Measurements from ENCODE around the gene CREB3L2.

CREB3L2 gene

DNA sequence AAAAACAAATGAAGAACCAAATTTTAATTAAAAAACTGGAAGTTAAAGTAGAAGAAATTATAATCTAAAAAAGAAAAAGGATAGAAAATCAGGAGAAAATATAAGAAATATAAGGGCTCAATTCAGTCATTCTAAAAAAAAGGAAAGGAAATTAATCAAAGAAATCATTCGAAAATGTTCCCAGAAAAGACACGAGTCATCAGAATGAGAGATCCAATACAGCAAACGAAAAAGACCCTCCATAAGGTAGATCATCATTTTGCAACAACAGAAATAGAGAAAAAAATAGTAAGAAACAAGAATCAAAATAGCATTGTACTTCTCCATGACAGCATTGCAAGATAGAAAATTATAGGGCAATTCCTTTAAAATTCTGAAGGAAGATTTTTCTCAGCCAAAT lies 132.6 kb downstream of the CREB3L2 start:
- CTCF ChIA-PET = no interaction called here
- Histone ChIP-seq H3K36me3 (ENCODE audit: control insufficient read depth in 2 of 2, insufficient read depth in 1 of 2, low read length in 2 of 2) (peaks cover 0 to 29% of the 10 kb centered on the region in 2 experiments; a peak in 1 of 3 replicates), H3K4me1 (ENCODE audit: control insufficient read depth, insufficient read depth, low read length) (no peaks in the 10 kb centered on the region), H3K4me3 (ENCODE audit: low read depth, low read length) (no peak overlapping the region), H3K27ac (ENCODE audit: extremely low read depth, low read depth, low read length) (no peak overlapping the region), H3K9me3 (ENCODE audit: control insufficient read depth, insufficient read depth, low read depth, low read length) (no peaks in the 10 kb centered on the region)
- POLR2A ChIA-PET = no interaction called here
- TF ChIP-seq ZNF701 (tag by site-specific recombination; IDR thresholded peaks at IDR 0.05) = no peak
- TF ChIP-seq GLI4 (tag by site-specific recombination; IDR thresholded peaks at IDR 0.05) = no peak
- no peak for TF ChIP-seq BCL11A (tag by site-specific recombination; IDR thresholded peaks at IDR 0.05; ENCODE audit: low read depth)
- no peak for TF ChIP-seq ZNF513 (tag by site-specific recombination; IDR thresholded peaks at IDR 0.05)
- no peak for TF ChIP-seq ZNF654 (tag by site-specific recombination; IDR thresholded peaks at IDR 0.05; ENCODE audit: low read depth)
- no peak for TF ChIP-seq ZNF621 (tag by site-specific recombination; IDR thresholded peaks at IDR 0.05)
- no peak for TF ChIP-seq ZNF791 (tag by site-specific recombination; IDR thresholded peaks at IDR 0.05)
- no peak for TF ChIP-seq ZSCAN23 (tag by site-specific recombination; IDR thresholded peaks at IDR 0.05)
- no peak for TF ChIP-seq KLF8 (tag by site-specific recombination; IDR thresholded peaks at IDR 0.05)
- no peak for TF ChIP-seq ZNF350 (tag by site-specific recombination; IDR thresholded peaks at IDR 0.05)
- no peak for TF ChIP-seq ZNF292 (tag by site-specific recombination; IDR thresholded peaks at IDR 0.05; ENCODE audit: borderline replicate concordance, low read depth)
- TF ChIP-seq PATZ1 (tag by site-specific recombination; IDR thresholded peaks at IDR 0.05) = no peak
- no peak for TF ChIP-seq ZNF324 (tag by site-specific recombination; IDR thresholded peaks at IDR 0.05)
- TF ChIP-seq ZEB2 (tag by site-specific recombination; IDR thresholded peaks at IDR 0.05) = no peak
- TF ChIP-seq, protein P1, sequence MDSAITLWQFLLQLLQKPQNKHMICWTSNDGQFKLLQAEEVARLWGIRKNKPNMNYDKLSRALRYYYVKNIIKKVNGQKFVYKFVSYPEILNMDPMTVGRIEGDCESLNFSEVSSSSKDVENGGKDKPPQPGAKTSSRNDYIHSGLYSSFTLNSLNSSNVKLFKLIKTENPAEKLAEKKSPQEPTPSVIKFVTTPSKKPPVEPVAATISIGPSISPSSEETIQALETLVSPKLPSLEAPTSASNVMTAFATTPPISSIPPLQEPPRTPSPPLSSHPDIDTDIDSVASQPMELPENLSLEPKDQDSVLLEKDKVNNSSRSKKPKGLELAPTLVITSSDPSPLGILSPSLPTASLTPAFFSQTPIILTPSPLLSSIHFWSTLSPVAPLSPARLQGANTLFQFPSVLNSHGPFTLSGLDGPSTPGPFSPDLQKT (IDR thresholded peaks at IDR 0.05; ENCODE audit: borderline replicate concordance, low read depth, low read length) = no peak
- TF ChIP-seq ZNF548 (tag by site-specific recombination; IDR thresholded peaks at IDR 0.05) = no peak

DNA sequence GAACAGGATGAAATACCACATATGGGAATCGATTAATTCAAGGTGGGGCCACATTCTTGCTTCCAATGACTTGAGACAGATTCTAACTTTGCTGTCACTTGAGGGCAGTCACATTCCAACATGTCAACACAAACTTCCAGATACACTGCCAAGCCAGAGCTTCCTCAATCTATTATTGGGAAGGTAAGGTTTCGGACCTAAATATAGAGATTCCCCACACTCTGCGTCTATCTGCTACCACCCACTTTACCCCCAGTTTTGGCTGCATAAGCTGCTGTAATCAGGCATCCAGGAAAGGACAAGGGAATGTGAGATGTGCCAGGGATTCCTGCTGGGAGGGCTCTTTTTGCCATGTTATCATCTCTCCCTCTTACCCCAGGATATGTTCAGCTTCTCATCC lies 134.6 kb downstream of the CREB3L2 start:
- POLR2A ChIA-PET = no interaction called here
- no peaks in the 10 kb centered on the region for H3K9me3 ChIP-seq (ENCODE audit: control insufficient read depth, insufficient read depth, low read depth, low read length)
- H3K4me1 ChIP-seq (ENCODE audit: control insufficient read depth, insufficient read depth, low read length) = no peaks in the 10 kb centered on the region
- no peak overlapping the region for H3K27ac ChIP-seq (ENCODE audit: extremely low read depth, low read depth, low read length)
- no peak overlapping the region for H3K4me3 ChIP-seq (ENCODE audit: low read depth, low read length)
- H3K36me3 ChIP-seq (ENCODE audit: control insufficient read depth in 2 of 2, insufficient read depth in 1 of 2, low read length in 2 of 2) = peaks cover 0 to 30% of the 10 kb centered on the region in 2 experiments; a peak in 1 of 3 replicates
- CTCF ChIA-PET = interaction anchor here (1.0 kb wide), 2 partner anchors 32 to 251 kb away, joined by 3 read pairs; no protein-coding TSS in a partner anchor
- TF ChIP-seq OVOL3 (tag by site-specific recombination; IDR thresholded peaks at IDR 0.05) = no peak
- no peak for TF ChIP-seq GLIS2 (tag by site-specific recombination; IDR thresholded peaks at IDR 0.05)
- no peak for TF ChIP-seq ZNF221 (tag by site-specific recombination; IDR thresholded peaks at IDR 0.05; ENCODE audit: borderline replicate concordance)
- no peak for TF ChIP-seq ZNF248 (tag by site-specific recombination; IDR thresholded peaks at IDR 0.05)
- TF ChIP-seq, protein P2, sequence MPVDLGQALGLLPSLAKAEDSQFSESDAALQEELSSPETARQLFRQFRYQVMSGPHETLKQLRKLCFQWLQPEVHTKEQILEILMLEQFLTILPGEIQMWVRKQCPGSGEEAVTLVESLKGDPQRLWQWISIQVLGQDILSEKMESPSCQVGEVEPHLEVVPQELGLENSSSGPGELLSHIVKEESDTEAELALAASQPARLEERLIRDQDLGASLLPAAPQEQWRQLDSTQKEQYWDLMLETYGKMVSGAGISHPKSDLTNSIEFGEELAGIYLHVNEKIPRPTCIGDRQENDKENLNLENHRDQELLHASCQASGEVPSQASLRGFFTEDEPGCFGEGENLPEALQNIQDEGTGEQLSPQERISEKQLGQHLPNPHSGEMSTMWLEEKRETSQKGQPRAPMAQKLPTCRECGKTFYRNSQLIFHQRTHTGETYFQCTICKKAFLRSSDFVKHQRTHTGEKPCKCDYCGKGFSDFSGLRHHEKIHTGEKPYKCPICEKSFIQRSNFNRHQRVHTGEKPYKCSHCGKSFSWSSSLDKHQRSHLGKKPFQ (tag by site-specific recombination; IDR thresholded peaks at IDR 0.05) = no peak
- TF ChIP-seq SCRT1 (tag by site-specific recombination; IDR thresholded peaks at IDR 0.05; ENCODE audit: borderline replicate concordance) = no peak
- no peak for TF ChIP-seq HOXC10 (CRISPR knock-in tag; IDR thresholded peaks at IDR 0.05)
- no peak for TF ChIP-seq ZNF777 (tag by site-specific recombination; IDR thresholded peaks at IDR 0.05; ENCODE audit: borderline replicate concordance)
- no peak for TF ChIP-seq ATF2 (tag by site-specific recombination; IDR thresholded peaks at IDR 0.05; ENCODE audit: low read depth)
- no peak for TF ChIP-seq ZNF76 (tag by site-specific recombination; IDR thresholded peaks at IDR 0.05; ENCODE audit: borderline replicate concordance, low read depth)
- TF ChIP-seq MZF1 (tag by site-specific recombination; IDR thresholded peaks at IDR 0.05; ENCODE audit: borderline replicate concordance) = no peak
- no peak for TF ChIP-seq ZNF549 (tag by site-specific recombination; IDR thresholded peaks at IDR 0.05)
- no peak for TF ChIP-seq ZNF785 (tag by site-specific recombination; IDR thresholded peaks at IDR 0.05)
- TF ChIP-seq ZNF747 (tag by site-specific recombination; IDR thresholded peaks at IDR 0.05) = no peak
- TF ChIP-seq ZNF366 (tag by site-specific recombination; conservative IDR thresholded peaks at IDR 0.05) = no peak
